Endothelial cell of umbilical vein (primary cell): ENCODE measurements around the gene PARN.
"Not testable (repeated sequence)": the region's sequence is repeated elsewhere in the genome, so short reads cannot be mapped to it uniquely, and the experiment has no call there.

Source experiments
- CTCF ChIP-seq, 2 donors: IDR thresholded peaks; 1 replicate in 1 of 2; 2 replicates in 1 of 2; pipeline ENCODE4 v1.5.1; 2011; ENCODE audit warnings: low read length in 2 of 2, mild to moderate bottlenecking in 2 of 2, moderate library complexity in 2 of 2, control low read depth in 1 of 2, inconsistent platforms in 1 of 2, low read depth in 1 of 2; ENCODE audit not compliant: insufficient read depth in 1 of 2; ENCODE audit errors: extremely low read depth in 1 of 2
- GATA2 ChIP-seq: IDR thresholded peaks from 2 replicates; pipeline ENCODE4 v1.7.0; 2011; ENCODE audit warnings: low read depth, mild to moderate bottlenecking, moderate library complexity, mixed read lengths, low read length; ENCODE audit not compliant: insufficient read length, insufficient read depth
- MAX ChIP-seq: IDR thresholded peaks from 2 replicates; pipeline ENCODE4 v1.6.1; 2011; ENCODE audit not compliant: insufficient read depth, insufficient read length
- POLR2A ChIP-seq: IDR thresholded peaks from 2 replicates; pipeline ENCODE4 v1.6.1; 2012; ENCODE audit warnings: low read depth, mild to moderate bottlenecking, control low read depth, low read length

GRCh38 chr16:14636951-14637240 is 6.8 kb upstream of the PARN start:
- TF ChIP-seq CTCF (IDR thresholded peaks at IDR 0.05; ENCODE audit: extremely low read depth in 1 of 2, insufficient read depth in 1 of 2, low read depth in 1 of 2, low read length in 2 of 2); POLR2A; GATA2; MAX: not testable (repeated sequence)
